CD4-positive, alpha-beta T cell (primary cell): Measurements from ENCODE around the gene GALNTL6. TPM values are rescaled to one million over a fixed set of nuclear protein-coding genes. Genes with fewer than 3 reads are reported as not detected.

ENCODE experiments used
- ATAC-seq: fragments of 200-7000 bp; cut with Tn5 transposase; one replicate; pipeline ENCODE4 v1.10.0; 2022; ENCODE audit warnings: mild to moderate bottlenecking; ENCODE audit not compliant: poor library complexity
- CTCF ChIA-PET: fragments of 350-600 bp; sonication (Branson Sonifier 250); formaldehyde crosslinking; loops from one replicate; lab custom pipeline; 2021; ENCODE audit warnings: antibody characterized with exemption, inconsistent platforms; lab: Charles Lee
- POLR2A ChIA-PET: fragments of 350-600 bp; sonication (Branson Sonifier 250); formaldehyde crosslinking; loops from one replicate; lab custom pipeline; 2021; ENCODE audit warnings: antibody characterized with exemption, inconsistent platforms; lab: Charles Lee
- DNase-seq, 14 experiments: peaks; one replicate each; pipeline ENCODE4 v3.0.0-alpha.2; 2013 to 2020; ENCODE audit warnings: mixed read lengths in 2 of 14
- H3K27ac ChIP-seq, 2 donors: one replicate each; pipeline versions ENCODE4 v1.5.1 to v1.7.0; 2013; ENCODE audit warnings: low read length in 2 of 2, low read depth in 1 of 2, mild to moderate bottlenecking in 1 of 2
- H3K27me3 ChIP-seq, 2 experiments: 1 replicate in 1 of 2; 2 replicates in 1 of 2; pipeline versions ENCODE4 v1.6.1 to v1.7.0; 2013; ENCODE audit warnings: low read length in 2 of 2, control low read depth in 1 of 2, mild to moderate bottlenecking in 1 of 2, moderate library complexity in 1 of 2; ENCODE audit not compliant: insufficient read depth in 2 of 2, control insufficient read depth in 1 of 2
- H3K36me3 ChIP-seq: one replicate; pipeline ENCODE4 v1.6.1; 2013; ENCODE audit warnings: low read length, control low read depth; ENCODE audit not compliant: insufficient read depth
- H3K4me1 ChIP-seq: one replicate; pipeline ENCODE4 v1.6.1; 2013; ENCODE audit warnings: low read length, control low read depth; ENCODE audit not compliant: insufficient read depth
- H3K4me3 ChIP-seq: one replicate; pipeline ENCODE4 v1.5.1; 2013; ENCODE audit warnings: mild to moderate bottlenecking, low read length, moderate library complexity
- H3K9me3 ChIP-seq, 2 experiments: 1 replicate in 1 of 2; 2 replicates in 1 of 2; pipeline versions ENCODE4 v1.6.1 to v1.7.0; 2013; ENCODE audit warnings: low read length in 2 of 2, mild to moderate bottlenecking in 2 of 2, control low read depth in 1 of 2, moderate library complexity in 1 of 2; ENCODE audit not compliant: control insufficient read depth in 1 of 2, insufficient read depth in 1 of 2
- H3K27ac Mint-ChIP-seq: one replicate; pipeline ENCODE4 v1.8.0; 2020; ENCODE audit warnings: mixed read lengths
- H3K27me3 Mint-ChIP-seq: one replicate; pipeline ENCODE4 v1.8.0; 2021; ENCODE audit warnings: mixed read lengths
- H3K36me3 Mint-ChIP-seq: one replicate; pipeline ENCODE4 v1.8.0; 2021; ENCODE audit warnings: low read depth, mixed read lengths
- H3K4me1 Mint-ChIP-seq: one replicate; pipeline ENCODE4 v1.8.0; 2021; ENCODE audit warnings: low read depth, mixed read lengths
- H3K4me3 Mint-ChIP-seq: one replicate; pipeline ENCODE4 v1.8.0; 2020; ENCODE audit warnings: mild to moderate bottlenecking, mixed read lengths
- H3K9me3 Mint-ChIP-seq: one replicate; pipeline ENCODE4 v1.8.0; 2020; ENCODE audit warnings: mixed read lengths
- CTCF ChIP-seq: fragments of 200-600 bp; IDR thresholded peaks from one replicate; pipeline ENCODE4 v1.8.0; 2022; ENCODE audit warnings: antibody characterized with exemption, mild to moderate bottlenecking
- intact Hi-C, 2 experiments: fragments of 100-400 bp; cut with DNase I in 1 of 2; cut with micrococcal nuclease in 1 of 2; formaldehyde crosslinking; loops; one replicate each; pipeline versions ENCODE4 v1.15.1 to v1.9.0; 2023 to 2025; cut with DNase I, micrococcal nuclease
- total RNA-seq, 174 experiments: library from RNA in 2 of 174; stranded (reverse) in 2 of 174; gene quantifications; one replicate each; pipeline ENCODE4 v1.2.3 and lab custom pipeline; 2021 to 2026

The GALNTL6 gene
- total RNA-seq, 2 experiments from 2014 or later: not detected

- TF ChIP-seq CTCF: no peak
- CTCF ChIA-PET: no interaction called here
Observed at GRCh38 chr4:172543249-172543648, 730.0 kb downstream of the GALNTL6 start.

GRCh38 chr4:172546782-172547181, 733.6 kb downstream of the GALNTL6 start:
- Mint-ChIP-seq H3K4me3 (no peak overlapping the region), H3K4me1 (no peaks in the 10 kb centered on the region), H3K9me3 (peaks cover 3% of the 10 kb centered on the region), H3K27ac (no peak overlapping the region), H3K36me3 (no peaks in the 10 kb centered on the region), H3K27me3 (no peaks in the 10 kb centered on the region)
- ATAC-seq (no peak), DNase-seq (no peak)
- peaks cover 0 to 3% of the 10 kb centered on the region in 2 experiments for H3K9me3 ChIP-seq
- intact Hi-C loops: no loop called here
- no peaks in the 10 kb centered on the region for H3K36me3 ChIP-seq
- CTCF ChIA-PET: no interaction called here
- no peaks in the 10 kb centered on the region for H3K27me3 ChIP-seq
- H3K4me1 ChIP-seq: no peaks in the 10 kb centered on the region
- TF ChIP-seq CTCF: no peak
- no peak overlapping the region for H3K4me3 ChIP-seq
- POLR2A ChIA-PET: no interaction called here
- no peak overlapping the region for H3K27ac ChIP-seq

More at GRCh38 chr4:172543249-172543648, 730.0 kb downstream of the GALNTL6 start:
- peaks cover 3% of the 10 kb centered on the region for H3K9me3 Mint-ChIP-seq
- H3K4me3 Mint-ChIP-seq: no peak overlapping the region
- DNase-seq (no peak), ATAC-seq (no peak)
- no peaks in the 10 kb centered on the region for H3K27me3 ChIP-seq
- H3K27ac Mint-ChIP-seq: no peak overlapping the region
- H3K9me3 ChIP-seq: peaks cover 0 to 4% of the 10 kb centered on the region in 2 experiments
- H3K36me3 ChIP-seq: no peaks in the 10 kb centered on the region
- no peaks in the 10 kb centered on the region for H3K36me3 Mint-ChIP-seq
- H3K27me3 Mint-ChIP-seq: no peaks in the 10 kb centered on the region
- intact Hi-C loops: no loop called here
- POLR2A ChIA-PET: no interaction called here
- no peaks in the 10 kb centered on the region for H3K4me1 Mint-ChIP-seq
- H3K4me1 ChIP-seq: no peaks in the 10 kb centered on the region
- H3K27ac ChIP-seq: no peak overlapping the region
- no peak overlapping the region for H3K4me3 ChIP-seq

- ATAC-seq (no peak), DNase-seq (no peak)
- peaks cover 3% of the 10 kb centered on the region for H3K9me3 Mint-ChIP-seq
- intact Hi-C loops: no loop called here
- H3K4me3 ChIP-seq: no peak overlapping the region
- no peaks in the 10 kb centered on the region for H3K27me3 Mint-ChIP-seq
- H3K36me3 Mint-ChIP-seq: no peaks in the 10 kb centered on the region
- no peaks in the 10 kb centered on the region for H3K27me3 ChIP-seq
- no peaks in the 10 kb centered on the region for H3K4me1 ChIP-seq
- ChIA-PET POLR2A (no interaction called here), CTCF (no interaction called here)
- peaks cover 0 to 3% of the 10 kb centered on the region in 2 experiments for H3K9me3 ChIP-seq
- H3K27ac ChIP-seq: no peak overlapping the region
- no peak for TF ChIP-seq CTCF
- no peaks in the 10 kb centered on the region for H3K36me3 ChIP-seq
- no peak overlapping the region for H3K4me3 Mint-ChIP-seq
- H3K27ac Mint-ChIP-seq: no peak overlapping the region
- H3K4me1 Mint-ChIP-seq: no peaks in the 10 kb centered on the region
Observed at GRCh38 chr4:172547724-172548123, 734.5 kb downstream of the GALNTL6 start.
